HG02884 (cell line): ENCODE measurements around the gene SPRING1.
A peak's percentile ranks its signal among the peaks of the same experiment; 100 is the strongest.
"Not testable (repeated sequence)": the region's sequence is repeated elsewhere in the genome, so short reads cannot be mapped to it uniquely, and the experiment has no call there.

Experiments used
- ATAC-seq: cut with Tn5 transposase; IDR thresholded peaks from one replicate; pipeline ENCODE4 v1.9.1; 2021; ENCODE audit warnings: mild to moderate bottlenecking, moderate library complexity; ENCODE audit not compliant: unreplicated experiment

Gene SPRING1

GRCh38 chr12:116737774-116738657 lies at the start of gene SPRING1, which contains the start of gene RNFT2:
Gene SPRING1 (minus strand): TSS chr12:116738069. CDS start chr12:116737900, 169 bp downstream.
Gene RNFT2 (plus strand): TSS chr12:116738315. CDS start chr12:116740498, 2,183 bp downstream.
- ATAC-seq = peak; percentile 96

- ATAC-seq = no peak
These were observed 46.4 kb upstream of the SPRING1 start for GRCh38 chr12:116784238-116784612.

GRCh38 chr12:116783525-116784237 lies 45.8 kb upstream of the SPRING1 start:
- no peak for ATAC-seq

- ATAC-seq = no peak
These were observed 43.1 kb upstream of the SPRING1 start for GRCh38 chr12:116780942-116781341.

- ATAC-seq = no peak
These were observed 41.7 kb upstream of the SPRING1 start for GRCh38 chr12:116779597-116779996.

- no peak for ATAC-seq
These were observed 39.4 kb upstream of the SPRING1 start for GRCh38 chr12:116777245-116777644.

GRCh38 chr12:116774020-116774419 lies 36.2 kb upstream of the SPRING1 start:
- no peak for ATAC-seq

- no peak for ATAC-seq
These were observed 35.4 kb upstream of the SPRING1 start for GRCh38 chr12:116773276-116773731.

GRCh38 chr12:116771651-116772050 lies 33.8 kb upstream of the SPRING1 start:
- no peak for ATAC-seq

GRCh38 chr12:116766746-116767145 lies 28.9 kb upstream of the SPRING1 start:
- ATAC-seq = no peak

GRCh38 chr12:116766285-116766684 lies 28.4 kb upstream of the SPRING1 start:
- no peak for ATAC-seq

- ATAC-seq = no peak
These were observed 27.4 kb upstream of the SPRING1 start for GRCh38 chr12:116765271-116765670.

GRCh38 chr12:116761499-116761898 lies 23.6 kb upstream of the SPRING1 start:
- ATAC-seq = no peak

GRCh38 chr12:116760622-116761020 lies 22.8 kb upstream of the SPRING1 start:
- ATAC-seq = no peak

GRCh38 chr12:116759783-116760621 lies 22.1 kb upstream of the SPRING1 start:
- ATAC-seq = no peak

- ATAC-seq = not testable (repeated sequence)
These were observed 16.9 kb upstream of the SPRING1 start for GRCh38 chr12:116754783-116755182.

GRCh38 chr12:116754097-116754496 lies 16.2 kb upstream of the SPRING1 start:
- not testable (repeated sequence) for ATAC-seq

GRCh38 chr12:116750298-116750697 lies 12.4 kb upstream of the SPRING1 start:
- ATAC-seq = no peak

- no peak for ATAC-seq
These were observed 12.0 kb upstream of the SPRING1 start for GRCh38 chr12:116749884-116750283.

- no peak for ATAC-seq
These were observed 7.7 kb upstream of the SPRING1 start for GRCh38 chr12:116745554-116745953.

GRCh38 chr12:116744766-116745165 lies 6.9 kb upstream of the SPRING1 start:
- no peak for ATAC-seq
